ENCODE data around the gene YEATS4. TPM values are rescaled to one million over a fixed set of nuclear protein-coding genes. Genes with fewer than 3 reads are reported as not detected.

Gene YEATS4
- total and polyA plus RNA-seq, 8 donors, result 6.0 to 15.6 (median 10.6) TPM

DNA sequence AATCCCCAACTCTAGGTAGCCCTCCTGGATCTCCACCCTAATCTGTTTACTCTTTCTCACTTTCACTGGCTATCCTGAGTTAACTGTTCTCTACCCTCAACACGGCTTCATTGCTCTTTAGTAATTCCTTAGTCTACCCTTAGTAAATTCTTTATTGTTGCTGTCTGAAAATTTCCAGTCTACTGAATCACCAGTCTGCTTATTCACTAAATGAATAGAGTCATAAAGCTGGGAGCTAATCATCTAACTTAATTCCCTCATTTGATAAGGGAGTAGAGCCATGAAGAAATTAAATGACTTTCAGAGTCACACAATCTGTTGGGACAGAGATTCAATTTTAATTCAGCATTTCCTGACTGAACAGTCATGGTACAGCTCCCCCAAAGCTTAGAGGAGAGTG, 36.5 kb downstream of the YEATS4 start:
- Histone ChIP-seq H3K4me1 (no peaks in the 10 kb centered on the region), H3K27ac (no peak overlapping the region), H3K36me3 (peaks cover 0 to 5% (median 0%) of the 10 kb centered on the region in 3 donors), H3K4me3 (no peak overlapping the region), H3K9me3 (no peaks in the 10 kb centered on the region), H3K27me3 (no peaks in the 10 kb centered on the region)
- ATAC-seq (no peak), DNase-seq (no peak), FAIRE-seq (no peak)
- 83 to 87% methylated on average over 1 of the region's 1 CpG for WGBS, 2 donors
- intact Hi-C loops (cut with DNase I), result no loop called here
- no peak for TF ChIP-seq CTCF (IDR thresholded peaks at IDR 0.05)

- no peaks in the 10 kb centered on the region for H3K9me3 ChIP-seq
- DNase-seq (no peak), FAIRE-seq (no peak), ATAC-seq (no peak)
- H3K27ac ChIP-seq, result no peak overlapping the region
- no peak overlapping the region for H3K4me3 ChIP-seq
- H3K27me3 ChIP-seq, result no peaks in the 10 kb centered on the region
- H3K36me3 ChIP-seq, result peaks cover 0 to 5% (median 0%) of the 10 kb centered on the region in 3 donors
- intact Hi-C loops (cut with DNase I), result no loop called here
- WGBS, 2 donors, result 96 to 98% methylated on average over 3 of the region's 3 CpGs
- H3K4me1 ChIP-seq, result no peaks in the 10 kb centered on the region
- no peak for TF ChIP-seq CTCF (IDR thresholded peaks at IDR 0.05)
These were observed 37.4 kb downstream of the YEATS4 start for GRCh38 chr12:69396963-69397362.

- intact Hi-C loops (cut with DNase I), result no loop called here
- Histone ChIP-seq H3K36me3 (peaks cover 0 to 5% (median 0%) of the 10 kb centered on the region in 3 donors), H3K27me3 (no peaks in the 10 kb centered on the region), H3K9me3 (no peaks in the 10 kb centered on the region), H3K4me3 (no peak overlapping the region), H3K4me1 (no peaks in the 10 kb centered on the region), H3K27ac (no peak overlapping the region)
- ATAC-seq, result peak in 2 of 4 donors; percentile 20 to 25
- FAIRE-seq, result no peak
- no peak for DNase-seq
- 84 to 87% methylated on average over 3 of the region's 3 CpGs for WGBS, 2 donors
- no peak for TF ChIP-seq CTCF (IDR thresholded peaks at IDR 0.05)
These were observed 38.4 kb downstream of the YEATS4 start for GRCh38 chr12:69397978-69398377.

DNA sequence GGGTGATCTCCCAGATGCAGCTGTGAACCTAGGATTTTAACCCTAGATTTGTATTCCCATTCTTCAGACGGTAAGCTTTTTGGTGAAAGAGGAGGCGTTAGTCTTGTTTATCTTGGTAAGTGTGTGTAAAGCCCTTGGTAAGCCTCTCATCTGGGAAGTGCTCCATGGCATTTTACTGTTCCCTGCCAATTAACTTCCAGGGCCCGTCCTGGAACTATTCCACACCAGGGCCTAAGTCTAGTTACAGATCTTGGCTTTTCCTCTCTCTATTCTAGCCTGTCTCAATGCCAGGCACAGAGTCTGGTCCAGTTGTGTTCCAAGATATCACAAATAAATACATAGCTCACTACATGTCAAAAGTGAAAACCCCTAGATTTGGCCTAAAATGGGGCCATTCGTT, 42.4 kb downstream of the YEATS4 start:
- no peak for TF ChIP-seq CTCF (IDR thresholded peaks at IDR 0.05)
- WGBS, 2 donors, result 82 to 89% methylated on average over 4 of the region's 4 CpGs
- DNase-seq, result no peak
- Histone ChIP-seq H3K9me3 (no peaks in the 10 kb centered on the region), H3K27me3 (no peaks in the 10 kb centered on the region), H3K36me3 (peaks cover 0 to 5% (median 0%) of the 10 kb centered on the region in 3 donors), H3K4me1 (no peaks in the 10 kb centered on the region), H3K4me3 (no peak overlapping the region), H3K27ac (no peak overlapping the region)
- ATAC-seq, result no peak
- intact Hi-C loops (cut with DNase I), result no loop called here
- no peak for FAIRE-seq

GRCh38 chr12:69404851-69405565, 45.5 kb downstream of the YEATS4 start:
- intact Hi-C loops (cut with DNase I), result no loop called here
- Histone ChIP-seq H3K4me3 (no peak overlapping the region), H3K9me3 (no peaks in the 10 kb centered on the region), H3K4me1 (no peaks in the 10 kb centered on the region), H3K27me3 (no peaks in the 10 kb centered on the region), H3K27ac (no peak overlapping the region), H3K36me3 (no peaks in the 10 kb centered on the region)
- DNase-seq (no peak), ATAC-seq (no peak), FAIRE-seq (no peak)
- no peak for TF ChIP-seq CTCF (IDR thresholded peaks at IDR 0.05)
- 83 to 86% methylated on average over 7 of the region's 7 CpGs for whole genome bisulfite sequencing, 2 donors
